Measurements from ENCODE around the gene PPEF2.

The PPEF2 gene

GRCh38 chr4:75819121-75819520, 83.1 kb downstream of the PPEF2 start:
- H3K4me2 ChIP-seq: no peak overlapping the region
- no peak for TF ChIP-seq CTCF (conservative IDR thresholded peaks at IDR 0.05; ENCODE audit: low read depth, low read length)
- H3K27me3 ChIP-seq (ENCODE audit: insufficient read depth, low read depth): no peaks in the 10 kb centered on the region
- no peak overlapping the region for H2AFZ ChIP-seq (ENCODE audit: low read depth)
- no peak overlapping the region for H3K4me3 ChIP-seq (IDR thresholded peaks at IDR 0.05; ENCODE audit: insufficient read depth, low read depth, low read length)
- no peaks in the 10 kb centered on the region for H3K4me1 ChIP-seq (ENCODE audit: low read depth, poor library complexity, severe bottlenecking)
- H3K79me2 ChIP-seq (ENCODE audit: insufficient read depth, low read depth): no peaks in the 10 kb centered on the region
- H3K36me3 ChIP-seq (ENCODE audit: insufficient read depth): 0 out of 2 replicates have a peak, but pooled peaks cover 1% of the 10 kb centered on the region
- no peak overlapping the region for H3K27ac ChIP-seq
- H3K9ac ChIP-seq: no peak overlapping the region
- H4K20me1 ChIP-seq (ENCODE audit: insufficient read depth): no peaks in the 10 kb centered on the region

- Histone ChIP-seq H3K4me3 (IDR thresholded peaks at IDR 0.05; ENCODE audit: insufficient read depth, low read depth, low read length) (no peak overlapping the region), H2AFZ (ENCODE audit: low read depth) (no peak overlapping the region), H3K79me2 (ENCODE audit: insufficient read depth, low read depth) (no peaks in the 10 kb centered on the region), H4K20me1 (ENCODE audit: insufficient read depth) (no peaks in the 10 kb centered on the region), H3K4me1 (ENCODE audit: low read depth, poor library complexity, severe bottlenecking) (no peaks in the 10 kb centered on the region), H3K27me3 (ENCODE audit: insufficient read depth, low read depth) (no peaks in the 10 kb centered on the region), H3K27ac (no peak overlapping the region), H3K36me3 (ENCODE audit: insufficient read depth) (0 out of 2 replicates have a peak, but pooled peaks cover 3% of the 10 kb centered on the region), H3K9ac (no peak overlapping the region), H3K4me2 (no peak overlapping the region)
- TF ChIP-seq CTCF (conservative IDR thresholded peaks at IDR 0.05; ENCODE audit: low read depth, low read length): no peak
Measured at GRCh38 chr4:75817901-75818300, 84.4 kb downstream of the PPEF2 start.

Measured in KMS-11 (cell line).